CD4-positive, alpha-beta T cell (primary cell): ENCODE data around the gene EEF1G. TPM values are rescaled to one million over a fixed set of nuclear protein-coding genes. Genes with fewer than 3 reads are reported as not detected.

Experiments
- ATAC-seq: fragments of 200-7000 bp; cut with Tn5 transposase; one replicate; pipeline ENCODE4 v1.10.0; 2022; ENCODE audit warnings: mild to moderate bottlenecking; ENCODE audit not compliant: poor library complexity
- CTCF ChIA-PET: fragments of 350-600 bp; sonication (Branson Sonifier 250); formaldehyde crosslinking; loops from one replicate; lab custom pipeline; 2021; ENCODE audit warnings: antibody characterized with exemption, inconsistent platforms; lab: Charles Lee
- POLR2A ChIA-PET: fragments of 350-600 bp; sonication (Branson Sonifier 250); formaldehyde crosslinking; loops from one replicate; lab custom pipeline; 2021; ENCODE audit warnings: antibody characterized with exemption, inconsistent platforms; lab: Charles Lee
- DNase-seq, 14 experiments: peaks; one replicate each; pipeline ENCODE4 v3.0.0-alpha.2; 2013 to 2020; ENCODE audit warnings: mixed read lengths in 2 of 14
- H3K27ac ChIP-seq, 2 donors: one replicate each; pipeline versions ENCODE4 v1.5.1 to v1.7.0; 2013; ENCODE audit warnings: low read length in 2 of 2, low read depth in 1 of 2, mild to moderate bottlenecking in 1 of 2
- H3K27me3 ChIP-seq, 2 experiments: 1 replicate in 1 of 2; 2 replicates in 1 of 2; pipeline versions ENCODE4 v1.6.1 to v1.7.0; 2013; ENCODE audit warnings: low read length in 2 of 2, control low read depth in 1 of 2, mild to moderate bottlenecking in 1 of 2, moderate library complexity in 1 of 2; ENCODE audit not compliant: insufficient read depth in 2 of 2, control insufficient read depth in 1 of 2
- H3K36me3 ChIP-seq: one replicate; pipeline ENCODE4 v1.6.1; 2013; ENCODE audit warnings: low read length, control low read depth; ENCODE audit not compliant: insufficient read depth
- H3K4me1 ChIP-seq: one replicate; pipeline ENCODE4 v1.6.1; 2013; ENCODE audit warnings: low read length, control low read depth; ENCODE audit not compliant: insufficient read depth
- H3K4me3 ChIP-seq: one replicate; pipeline ENCODE4 v1.5.1; 2013; ENCODE audit warnings: mild to moderate bottlenecking, low read length, moderate library complexity
- H3K9me3 ChIP-seq, 2 experiments: 1 replicate in 1 of 2; 2 replicates in 1 of 2; pipeline versions ENCODE4 v1.6.1 to v1.7.0; 2013; ENCODE audit warnings: low read length in 2 of 2, mild to moderate bottlenecking in 2 of 2, control low read depth in 1 of 2, moderate library complexity in 1 of 2; ENCODE audit not compliant: control insufficient read depth in 1 of 2, insufficient read depth in 1 of 2
- H3K27ac Mint-ChIP-seq: one replicate; pipeline ENCODE4 v1.8.0; 2020; ENCODE audit warnings: mixed read lengths
- H3K27me3 Mint-ChIP-seq: one replicate; pipeline ENCODE4 v1.8.0; 2021; ENCODE audit warnings: mixed read lengths
- H3K36me3 Mint-ChIP-seq: one replicate; pipeline ENCODE4 v1.8.0; 2021; ENCODE audit warnings: low read depth, mixed read lengths
- H3K4me1 Mint-ChIP-seq: one replicate; pipeline ENCODE4 v1.8.0; 2021; ENCODE audit warnings: low read depth, mixed read lengths
- H3K4me3 Mint-ChIP-seq: one replicate; pipeline ENCODE4 v1.8.0; 2020; ENCODE audit warnings: mild to moderate bottlenecking, mixed read lengths
- H3K9me3 Mint-ChIP-seq: one replicate; pipeline ENCODE4 v1.8.0; 2020; ENCODE audit warnings: mixed read lengths
- CTCF ChIP-seq: fragments of 200-600 bp; IDR thresholded peaks from one replicate; pipeline ENCODE4 v1.8.0; 2022; ENCODE audit warnings: antibody characterized with exemption, mild to moderate bottlenecking
- intact Hi-C, 2 experiments: fragments of 100-400 bp; cut with DNase I in 1 of 2; cut with micrococcal nuclease in 1 of 2; formaldehyde crosslinking; loops; one replicate each; pipeline versions ENCODE4 v1.15.1 to v1.9.0; 2023 to 2025; cut with DNase I, micrococcal nuclease
- total RNA-seq, 174 experiments: library from RNA in 2 of 174; stranded (reverse) in 2 of 174; gene quantifications; one replicate each; pipeline ENCODE4 v1.2.3 and lab custom pipeline; 2021 to 2026

EEF1G gene
- total RNA-seq, 2 experiments from 2014 or later, result 2,181 to 2,269 TPM

DNA sequence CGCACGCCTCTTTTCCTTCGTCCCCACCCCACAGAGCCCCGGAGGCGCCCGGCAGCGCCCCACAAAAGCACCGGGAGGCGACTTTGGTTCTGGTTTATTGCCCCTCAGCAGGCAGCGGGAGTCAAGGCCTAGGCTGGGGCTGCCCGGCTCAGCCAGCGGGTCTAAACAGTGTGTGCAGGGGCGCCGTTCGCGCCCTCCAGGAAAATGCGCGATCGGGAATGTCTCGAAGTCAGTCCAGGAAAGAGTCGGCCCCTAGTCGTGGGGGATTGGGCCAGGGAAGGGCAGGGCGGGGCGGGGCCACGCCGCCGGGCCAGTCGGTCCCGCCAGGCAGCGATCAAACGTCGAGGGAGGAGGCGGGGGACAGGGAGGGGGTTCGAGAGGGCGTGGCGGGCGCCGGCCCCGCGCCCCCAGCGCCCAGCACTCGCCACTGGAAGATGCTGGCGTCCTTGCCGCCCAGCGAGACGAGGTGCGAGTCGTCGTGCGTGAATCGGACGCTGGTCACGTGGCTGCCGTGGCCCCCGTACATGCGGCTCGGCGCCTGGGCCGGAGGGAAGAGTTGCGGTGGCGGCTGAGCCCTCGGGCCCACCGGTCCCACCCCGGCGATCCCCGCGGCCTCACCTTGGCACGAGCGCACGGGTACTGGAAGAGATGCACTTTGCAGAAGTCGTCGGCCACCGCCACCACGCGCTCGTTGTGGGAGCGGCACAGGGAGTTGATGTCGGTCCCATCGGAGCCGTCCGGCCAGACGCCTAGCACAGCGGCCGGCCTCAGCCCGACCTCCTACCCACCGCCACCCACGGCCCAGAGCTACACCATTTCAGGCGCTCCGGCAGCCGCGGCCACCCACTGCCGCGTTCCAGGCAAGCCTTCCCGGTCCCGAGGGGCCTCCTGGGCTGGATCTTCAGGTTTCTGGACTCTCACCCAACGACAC lies 28.7 kb upstream of the EEF1G start:
- Histone ChIP-seq H3K36me3 (peaks cover 55% of the 10 kb centered on the region), H3K27me3 (no peaks in the 10 kb centered on the region), H3K4me3 (peak overlapping the region; percentile 100), H3K9me3 (no peaks in the 10 kb centered on the region), H3K4me1 (peaks cover 40% of the 10 kb centered on the region), H3K27ac (peak overlapping the region; percentile 29 to 38)
- peaks cover 57% of the 10 kb centered on the region for H3K4me1 Mint-ChIP-seq
- peak overlapping the region; percentile 94 for H3K4me3 Mint-ChIP-seq
- intact Hi-C loops, result loop anchor here in 1 of 2 experiments (10.0 kb wide), 1 partner anchor 162 kb away; the partner anchor contains the start of gene POLR2G
- DNase-seq (peak in 6 of 14 experiments; percentile 25 to 66 (median 48)), ATAC-seq (no peak)
- H3K27me3 Mint-ChIP-seq, result no peaks in the 10 kb centered on the region
- H3K27ac Mint-ChIP-seq, result peak overlapping the region; percentile 93
- H3K36me3 Mint-ChIP-seq, result peaks cover 76% of the 10 kb centered on the region
- ChIA-PET CTCF (interaction anchor here (0.7 to 2.8 kb wide), 2 partner anchors 10 to 29 kb away, joined by 5 to 13 read pairs; partner anchors contain the start of genes EEF1G and TUT1), POLR2A (interaction anchor here (0.6 to 4.1 kb wide), 28 partner anchors 10 to 253 kb away, joined by 3 to 177 read pairs (median 10); partner anchors contain the start of genes B3GAT3, C11orf98, CSKMT and EEF1G)
- no peaks in the 10 kb centered on the region for H3K9me3 Mint-ChIP-seq
- no peak for TF ChIP-seq CTCF

DNA sequence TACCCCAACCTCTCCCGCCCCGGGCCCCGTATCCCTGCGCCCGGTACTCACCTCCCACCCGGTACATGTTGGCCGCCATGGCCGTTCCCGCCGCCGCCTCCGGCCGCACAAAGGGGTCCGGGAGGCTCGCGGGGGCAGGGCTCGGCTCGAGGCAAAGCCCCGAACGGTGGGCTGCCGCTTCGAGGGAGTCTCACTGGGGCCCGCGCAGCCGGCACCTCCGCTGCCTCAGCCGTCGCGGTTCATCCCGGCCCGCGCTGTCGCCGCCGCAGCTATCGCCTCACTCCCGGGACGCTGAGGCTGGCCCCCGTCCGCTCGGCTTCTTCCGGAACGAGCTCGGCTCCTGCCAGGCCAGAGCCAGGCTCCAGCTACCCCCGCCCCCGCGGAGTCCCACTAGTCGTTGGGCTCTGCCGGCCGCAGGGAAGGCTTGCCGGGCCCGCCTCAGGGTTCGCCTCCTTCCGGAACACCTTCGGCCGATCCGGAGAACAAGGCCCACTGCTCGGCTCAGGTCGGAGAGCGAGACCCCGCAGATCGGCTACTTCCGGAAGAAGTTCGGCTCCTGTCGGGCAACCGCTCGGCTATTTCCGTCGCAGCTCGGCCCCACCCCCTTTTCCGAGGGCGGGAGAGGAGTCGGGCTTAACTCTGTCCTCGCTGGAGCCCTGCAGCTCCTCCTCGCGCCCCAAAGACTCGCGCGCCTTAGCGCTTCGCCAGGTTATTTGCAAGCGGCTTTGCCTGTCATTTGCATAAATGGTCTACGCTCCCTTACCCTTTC lies 27.9 kb upstream of the EEF1G start, which contains the start of gene MTA2:
Gene MTA2 (minus strand): TSS at position 494 of the 769 bp plus-strand sequence. CDS start 415 bp downstream, at position 79.
- H3K27ac ChIP-seq, result peak within 1 kb of the TSS; percentile 85 to 94
- intact Hi-C loops, result loop anchor here (1.0 to 10.0 kb wide), 3 partner anchors 10 to 163 kb away; partner anchors contain the start of genes GANAB (in 1 of the 2), POLR2G (in 1 of the 2) and TUT1 (in 1 of the 2)
- peak within 1 kb of the TSS; percentile 94 for H3K4me3 Mint-ChIP-seq
- peak within 1 kb of the TSS; percentile 93 for H3K27ac Mint-ChIP-seq
- ATAC-seq (peak; percentile 79), DNase-seq (peak; percentile 98 to 100 (median 99))
- TF ChIP-seq CTCF, result no peak
- H3K27me3 Mint-ChIP-seq, result no peaks in the 10 kb centered on the region
- H3K4me1 Mint-ChIP-seq, result peaks cover 56% of the 10 kb centered on the region
- peaks cover 56% of the 10 kb centered on the region for H3K36me3 ChIP-seq
- no peaks in the 10 kb centered on the region for H3K9me3 Mint-ChIP-seq
- no peaks in the 10 kb centered on the region for H3K9me3 ChIP-seq
- peaks cover 80% of the 10 kb centered on the region for H3K36me3 Mint-ChIP-seq
- H3K4me1 ChIP-seq, result peaks cover 46% of the 10 kb centered on the region
- H3K4me3 ChIP-seq, result peak within 1 kb of the TSS; percentile 100
- POLR2A ChIA-PET, result interaction anchor here (0.5 to 4.1 kb wide), 34 partner anchors 10 to 474 kb away, joined by 3 to 177 read pairs (median 6); partner anchors contain the start of genes B3GAT3, C11orf98, CSKMT and EEF1G
- CTCF ChIA-PET, result interaction anchor here (0.7 to 2.8 kb wide), 5 partner anchors 9 to 280 kb away, joined by 4 to 13 read pairs (median 5); partner anchors contain the start of genes EEF1G and TUT1
- no peaks in the 10 kb centered on the region for H3K27me3 ChIP-seq

- ChIA-PET CTCF (interaction anchor here (0.6 to 2.8 kb wide), 5 partner anchors 9 to 280 kb away, joined by 3 to 13 read pairs (median 5); partner anchors contain the start of gene TUT1), POLR2A (interaction anchor here (0.9 to 4.1 kb wide), 27 partner anchors 9 to 255 kb away, joined by 3 to 177 read pairs (median 10); partner anchors contain the start of genes B3GAT3, C11orf98, CSKMT and EEF1G)
- Mint-ChIP-seq H3K36me3 (peaks cover 82% of the 10 kb centered on the region), H3K9me3 (no peaks in the 10 kb centered on the region), H3K27me3 (no peaks in the 10 kb centered on the region), H3K27ac (peak overlapping the region; percentile 93), H3K4me1 (peaks cover 56% of the 10 kb centered on the region), H3K4me3 (peak overlapping the region; percentile 94)
- Histone ChIP-seq H3K27ac (peak overlapping the region; percentile 85 to 94), H3K27me3 (no peaks in the 10 kb centered on the region), H3K9me3 (no peaks in the 10 kb centered on the region), H3K4me1 (peaks cover 49% of the 10 kb centered on the region), H3K4me3 (peak overlapping the region; percentile 100), H3K36me3 (peaks cover 57% of the 10 kb centered on the region)
- ATAC-seq (no peak), DNase-seq (peak in 11 of 14 experiments; percentile 25 to 73 (median 47))
- TF ChIP-seq CTCF, result no peak
- intact Hi-C loops, result loop anchor here (1.0 to 10.0 kb wide), 3 partner anchors 10 to 164 kb away; partner anchors contain the start of genes GANAB (in 1 of the 2), POLR2G (in 1 of the 2) and TUT1 (in 1 of the 2)
Measured at GRCh38 chr11:62601122-62601371, 27.4 kb upstream of the EEF1G start.
